ENCODE data around the gene RAB11FIP4. TPM values are rescaled to one million over a fixed set of nuclear protein-coding genes. Genes with fewer than 3 reads are reported as not detected.

RAB11FIP4 gene
- total and polyA plus RNA-seq, 2 of the 8 experiments (the other 6 are each of a cell fraction or from before 2014, with no cell fraction given) = 21.7 to 53.2 TPM

GRCh38 chr17:31523862-31524730, 132.6 kb downstream of the RAB11FIP4 start:
- Histone ChIP-seq H3K23me2 (ENCODE audit: low read depth, low read length) (no peaks in the 10 kb centered on the region), H2BK12ac (ENCODE audit: low read depth, low read length) (no peak overlapping the region), H3K4me2 (ENCODE audit: insufficient read depth in 1 of 2, low read depth in 2 of 2, low read length in 2 of 2) (no peak overlapping the region), H3K4ac (replicated peaks; ENCODE audit: insufficient read length, low read depth, low read length) (no peak overlapping the region), H3K36me3 (ENCODE audit: control insufficient read depth in 2 of 4, insufficient read depth in 4 of 4, low read length in 3 of 4) (peaks cover 6 to 44% (median 24%) of the 10 kb centered on the region in 4 experiments; a peak in 7 of 8 replicates), H3K9ac (replicated peaks in 1 of 4; ENCODE audit: extremely low read depth in 1 of 4, low read depth in 3 of 4, low read length in 3 of 4) (no peak overlapping the region), H3K18ac (ENCODE audit: extremely low read depth, low read length) (no peak overlapping the region), H2BK15ac (ENCODE audit: low read length) (no peak overlapping the region), H4K91ac (replicated peaks; ENCODE audit: insufficient read length, low read length) (no peak overlapping the region), H3K23ac (ENCODE audit: insufficient read length) (no peak overlapping the region), H4K20me1 (replicated peaks in 1 of 2; ENCODE audit: control insufficient read depth in 1 of 2, insufficient read depth in 2 of 2, low read length in 2 of 2) (no peaks in the 10 kb centered on the region), H3K56ac (replicated peaks; ENCODE audit: insufficient read length, low read depth, low read length) (no peak overlapping the region), H2BK120ac (replicated peaks; ENCODE audit: low read depth, low read length) (no peak overlapping the region), H2BK5ac (ENCODE audit: low read depth, low read length) (no peak overlapping the region), H4K5ac (ENCODE audit: insufficient read length, low read depth, low read length) (no peak overlapping the region), H3K9me3 (ENCODE audit: insufficient read depth in 2 of 2, low read depth in 1 of 2, low read length in 1 of 2) (peaks cover 15 to 22% of the 10 kb centered on the region in 2 experiments), H3K79me2 (ENCODE audit: control insufficient read depth in 1 of 2, insufficient read depth in 2 of 2, low read length in 2 of 2) (no peaks in the 10 kb centered on the region), H3K27me3 (replicated peaks in 1 of 4; ENCODE audit: control insufficient read depth in 3 of 4, extremely low read depth in 1 of 4, insufficient read depth in 3 of 4, low read length in 3 of 4) (no peaks in the 10 kb centered on the region), H3K27ac (ENCODE audit: low read depth, low read length) (no peak overlapping the region), H3K79me1 (ENCODE audit: low read depth, low read length) (no peaks in the 10 kb centered on the region), H2AK5ac (ENCODE audit: low read depth, low read length) (no peak overlapping the region), H2BK20ac (ENCODE audit: low read length) (no peak overlapping the region), H3K4me3 (ENCODE audit: extremely low read depth in 1 of 4, insufficient read depth in 2 of 4, low read depth in 3 of 4, low read length in 4 of 4) (no peak overlapping the region), H3K4me1 (replicated peaks in 1 of 4; ENCODE audit: control insufficient read depth in 3 of 4, insufficient read depth in 4 of 4, low read length in 3 of 4) (no peaks in the 10 kb centered on the region; a peak in 3 of 7 replicates), H4K8ac (ENCODE audit: extremely low read depth, insufficient read depth, low read length) (no peak overlapping the region), H3K14ac (ENCODE audit: insufficient read length) (no peak overlapping the region), H2AFZ (ENCODE audit: low read length) (no peak overlapping the region)
- 95% methylated on average over 14 of the region's 14 CpGs; no CpG with 5 or more reads in 1 of the 2 experiments for WGBS, 2 experiments (ENCODE audit: extremely low coverage in 1 of 2, insufficient coverage in 1 of 2, insufficient read length in 1 of 2, insufficient replicate concordance in 2 of 2, low coverage in 1 of 2, low lambda C conversion rate in 2 of 2, missing lambda C conversion rate in 1 of 2)
- POLR2A ChIA-PET (ENCODE audit: partially characterized antibody) = interaction anchor here (1.1 to 1.6 kb wide), 2 partner anchors 12 to 32 kb away, joined by 3 to 4 read pairs; no protein-coding TSS in a partner anchor
- no peak for FAIRE-seq
- DNase-seq (ENCODE audit: low read depth in 1 of 2, low spot score in 2 of 2) = no peak
- CTCF ChIA-PET (ENCODE audit: partially characterized antibody) = interaction anchor here (0.6 to 16.9 kb wide), 29 partner anchors 10 to 1817 kb away, joined by 3 to 325 read pairs (median 6); no protein-coding TSS in a partner anchor
- TF ChIP-seq JUN (IDR thresholded peaks at IDR 0.05; ENCODE audit: low read depth, low read length) (no peak), CTBP2 (IDR thresholded peaks at IDR 0.05; ENCODE audit: borderline replicate concordance, insufficient read depth, insufficient read length, low read length) (no peak), NRF1 (IDR thresholded peaks at IDR 0.05; ENCODE audit: low read depth, low read length) (no peak), CHD2 (IDR thresholded peaks at IDR 0.05; ENCODE audit: low read length) (no peak), BCL11A (IDR thresholded peaks at IDR 0.05; ENCODE audit: low read depth in 2 of 2, low read length in 2 of 2) (no peak), EZH2 (IDR thresholded peaks at IDR 0.05; ENCODE audit: low read depth, low read length, severe bottlenecking) (no peak), CBX5 (IDR thresholded peaks at IDR 0.05; ENCODE audit: low read depth, low read length) (no peak), SP2 (IDR thresholded peaks at IDR 0.05; ENCODE audit: low read length) (no peak), KDM5A (IDR thresholded peaks at IDR 0.05; ENCODE audit: low read length) (no peak), SAP30 (IDR thresholded peaks at IDR 0.05; ENCODE audit: insufficient read depth, insufficient replicate concordance, low read length) (no peak), TBP (IDR thresholded peaks at IDR 0.05; ENCODE audit: low read depth, low read length) (no peak), FOSL1 (IDR thresholded peaks at IDR 0.05; ENCODE audit: insufficient read depth, low read depth, low read length) (no peak)
